Measurements from ENCODE around the gene INSYN2A.

DNA sequence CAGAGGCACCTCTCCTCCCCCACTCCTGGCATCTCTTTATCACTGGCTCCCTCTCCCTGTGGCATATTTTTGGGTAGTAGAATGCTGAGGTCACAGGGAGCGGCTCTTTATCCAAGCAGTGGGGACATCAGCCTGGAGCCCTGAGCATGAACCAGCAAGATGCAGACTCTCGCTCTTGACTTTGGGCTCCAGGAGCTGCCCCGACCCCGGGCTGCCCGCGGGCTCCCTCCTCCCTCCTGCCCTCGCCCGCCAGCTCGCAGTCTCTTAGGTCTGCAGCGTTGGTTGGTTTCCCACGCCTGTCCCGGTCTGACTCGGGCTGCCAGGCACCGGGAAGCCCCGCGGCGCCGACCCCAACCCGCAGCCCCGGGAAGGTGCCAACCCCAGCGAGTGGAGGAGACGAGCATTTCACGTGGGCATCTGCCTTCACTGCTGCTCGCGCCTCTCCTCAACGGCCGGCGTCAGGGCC lies 1.3 kb downstream of the INSYN2A start:
- no peak for TF ChIP-seq EZH2 (IDR thresholded peaks at IDR 0.05; ENCODE audit: insufficient read depth, poor library complexity, severe bottlenecking)
- no peak for TF ChIP-seq EZH2phosphoT487 (IDR thresholded peaks at IDR 0.05; ENCODE audit: insufficient read depth, low read depth)
